ENCODE data around the gene SERPINE3. TPM values are rescaled to one million over a fixed set of nuclear protein-coding genes. Genes with fewer than 3 reads are reported as not detected.

The SERPINE3 gene
- total and polyA plus RNA-seq, 2 experiments from 2014 or later, result 0.17 to 0.31 TPM

- TF ChIP-seq, protein P1, sequence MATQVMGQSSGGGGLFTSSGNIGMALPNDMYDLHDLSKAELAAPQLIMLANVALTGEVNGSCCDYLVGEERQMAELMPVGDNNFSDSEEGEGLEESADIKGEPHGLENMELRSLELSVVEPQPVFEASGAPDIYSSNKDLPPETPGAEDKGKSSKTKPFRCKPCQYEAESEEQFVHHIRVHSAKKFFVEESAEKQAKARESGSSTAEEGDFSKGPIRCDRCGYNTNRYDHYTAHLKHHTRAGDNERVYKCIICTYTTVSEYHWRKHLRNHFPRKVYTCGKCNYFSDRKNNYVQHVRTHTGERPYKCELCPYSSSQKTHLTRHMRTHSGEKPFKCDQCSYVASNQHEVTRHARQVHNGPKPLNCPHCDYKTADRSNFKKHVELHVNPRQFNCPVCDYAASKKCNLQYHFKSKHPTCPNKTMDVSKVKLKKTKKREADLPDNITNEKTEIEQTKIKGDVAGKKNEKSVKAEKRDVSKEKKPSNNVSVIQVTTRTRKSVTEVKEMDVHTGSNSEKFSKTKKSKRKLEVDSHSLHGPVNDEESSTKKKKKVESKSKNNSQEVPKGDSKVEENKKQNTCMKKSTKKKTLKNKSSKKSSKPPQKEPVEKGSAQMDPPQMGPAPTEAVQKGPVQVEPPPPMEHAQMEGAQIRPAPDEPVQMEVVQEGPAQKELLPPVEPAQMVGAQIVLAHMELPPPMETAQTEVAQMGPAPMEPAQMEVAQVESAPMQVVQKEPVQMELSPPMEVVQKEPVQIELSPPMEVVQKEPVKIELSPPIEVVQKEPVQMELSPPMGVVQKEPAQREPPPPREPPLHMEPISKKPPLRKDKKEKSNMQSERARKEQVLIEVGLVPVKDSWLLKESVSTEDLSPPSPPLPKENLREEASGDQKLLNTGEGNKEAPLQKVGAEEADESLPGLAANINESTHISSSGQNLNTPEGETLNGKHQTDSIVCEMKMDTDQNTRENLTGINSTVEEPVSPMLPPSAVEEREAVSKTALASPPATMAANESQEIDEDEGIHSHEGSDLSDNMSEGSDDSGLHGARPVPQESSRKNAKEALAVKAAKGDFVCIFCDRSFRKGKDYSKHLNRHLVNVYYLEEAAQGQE (IDR thresholded peaks at IDR 0.05; ENCODE audit: unreplicated experiment), result no peak
- TF ChIP-seq EZH2 (IDR thresholded peaks at IDR 0.05; ENCODE audit: low read depth, unreplicated experiment) (no peak), POLR2AphosphoS5 (IDR thresholded peaks at IDR 0.05; ENCODE audit: low read depth) (no peak), JUNB (IDR thresholded peaks at IDR 0.05; ENCODE audit: unreplicated experiment) (no peak), ETS1 (IDR thresholded peaks at IDR 0.05) (no peak), NANOG (IDR thresholded peaks at IDR 0.05; ENCODE audit: borderline replicate concordance) (no peak), EZH2phosphoT487 (IDR thresholded peaks at IDR 0.05; ENCODE audit: unreplicated experiment) (no peak), STAT1 (IDR thresholded peaks at IDR 0.05; ENCODE audit: unreplicated experiment) (no peak), CREB1 (CRISPR knock-in tag; IDR thresholded peaks at IDR 0.05; ENCODE audit: low read depth) (no peak)
Observed at GRCh38 chr13:51318876-51319275, 20.6 kb upstream of the SERPINE3 start (continued).

DNA sequence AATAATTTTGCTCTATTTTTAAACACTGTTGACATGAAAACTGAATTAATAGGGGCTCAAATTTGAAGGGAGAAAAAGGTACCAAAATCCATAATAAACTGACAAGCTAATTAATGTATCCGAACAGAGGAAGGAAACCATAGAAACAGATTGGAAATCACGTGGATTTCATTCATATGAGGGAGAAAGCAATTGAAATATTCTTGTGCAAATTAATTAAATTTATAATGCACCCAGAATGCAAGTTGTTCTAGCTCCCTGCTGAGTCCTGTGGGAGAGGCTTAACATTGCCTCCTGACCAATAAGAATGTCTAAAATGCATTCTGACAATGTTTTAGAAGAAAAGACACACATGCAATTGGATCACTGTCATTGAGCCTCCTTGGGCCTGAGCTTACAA lies 17.7 kb upstream of the SERPINE3 start:
- Histone ChIP-seq H3K27ac (ENCODE audit: low read depth) (no peak overlapping the region), H2AFZ (no peak overlapping the region), H3K9me2 (ENCODE audit: insufficient read depth) (peaks cover 40% of the 10 kb centered on the region), H3K79me2 (replicated peaks; ENCODE audit: insufficient read depth) (no peaks in the 10 kb centered on the region), H3F3A (replicated peaks; ENCODE audit: low read depth) (no peaks in the 10 kb centered on the region), H3K4me1 (ENCODE audit: insufficient read depth) (peaks cover 19% of the 10 kb centered on the region), H3K36me3 (ENCODE audit: insufficient read depth) (no peaks in the 10 kb centered on the region), H3K4me3 (no peak overlapping the region), H4K20me1 (replicated peaks; ENCODE audit: insufficient read depth) (no peaks in the 10 kb centered on the region), H3K27me3 (ENCODE audit: insufficient read depth) (no peaks in the 10 kb centered on the region), H3K4me2 (no peak overlapping the region)
- no peak for ATAC-seq
- DNase-seq (ENCODE audit: low spot score), result no peak
- Mint-ChIP-seq H3K27me3 (ENCODE audit: insufficient read depth, low read depth, poor library complexity) (peaks cover 2% of the 10 kb centered on the region), H3K36me3 (ENCODE audit: low read depth) (no peaks in the 10 kb centered on the region; the same call in 2 of the 3 replicates), H3K9me3 (no peaks in the 10 kb centered on the region; the same call in 2 of the 3 replicates), H3K4me1 (peaks cover 35% of the 10 kb centered on the region), H3K4me3 (no peak overlapping the region), H3K27ac (no peak overlapping the region)
- TF ChIP-seq, protein P2, sequence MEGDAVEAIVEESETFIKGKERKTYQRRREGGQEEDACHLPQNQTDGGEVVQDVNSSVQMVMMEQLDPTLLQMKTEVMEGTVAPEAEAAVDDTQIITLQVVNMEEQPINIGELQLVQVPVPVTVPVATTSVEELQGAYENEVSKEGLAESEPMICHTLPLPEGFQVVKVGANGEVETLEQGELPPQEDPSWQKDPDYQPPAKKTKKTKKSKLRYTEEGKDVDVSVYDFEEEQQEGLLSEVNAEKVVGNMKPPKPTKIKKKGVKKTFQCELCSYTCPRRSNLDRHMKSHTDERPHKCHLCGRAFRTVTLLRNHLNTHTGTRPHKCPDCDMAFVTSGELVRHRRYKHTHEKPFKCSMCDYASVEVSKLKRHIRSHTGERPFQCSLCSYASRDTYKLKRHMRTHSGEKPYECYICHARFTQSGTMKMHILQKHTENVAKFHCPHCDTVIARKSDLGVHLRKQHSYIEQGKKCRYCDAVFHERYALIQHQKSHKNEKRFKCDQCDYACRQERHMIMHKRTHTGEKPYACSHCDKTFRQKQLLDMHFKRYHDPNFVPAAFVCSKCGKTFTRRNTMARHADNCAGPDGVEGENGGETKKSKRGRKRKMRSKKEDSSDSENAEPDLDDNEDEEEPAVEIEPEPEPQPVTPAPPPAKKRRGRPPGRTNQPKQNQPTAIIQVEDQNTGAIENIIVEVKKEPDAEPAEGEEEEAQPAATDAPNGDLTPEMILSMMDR (conservative IDR thresholded peaks at IDR 0.05; ENCODE audit: low read depth in 2 of 2), result no peak
- TF ChIP-seq, protein P3, sequence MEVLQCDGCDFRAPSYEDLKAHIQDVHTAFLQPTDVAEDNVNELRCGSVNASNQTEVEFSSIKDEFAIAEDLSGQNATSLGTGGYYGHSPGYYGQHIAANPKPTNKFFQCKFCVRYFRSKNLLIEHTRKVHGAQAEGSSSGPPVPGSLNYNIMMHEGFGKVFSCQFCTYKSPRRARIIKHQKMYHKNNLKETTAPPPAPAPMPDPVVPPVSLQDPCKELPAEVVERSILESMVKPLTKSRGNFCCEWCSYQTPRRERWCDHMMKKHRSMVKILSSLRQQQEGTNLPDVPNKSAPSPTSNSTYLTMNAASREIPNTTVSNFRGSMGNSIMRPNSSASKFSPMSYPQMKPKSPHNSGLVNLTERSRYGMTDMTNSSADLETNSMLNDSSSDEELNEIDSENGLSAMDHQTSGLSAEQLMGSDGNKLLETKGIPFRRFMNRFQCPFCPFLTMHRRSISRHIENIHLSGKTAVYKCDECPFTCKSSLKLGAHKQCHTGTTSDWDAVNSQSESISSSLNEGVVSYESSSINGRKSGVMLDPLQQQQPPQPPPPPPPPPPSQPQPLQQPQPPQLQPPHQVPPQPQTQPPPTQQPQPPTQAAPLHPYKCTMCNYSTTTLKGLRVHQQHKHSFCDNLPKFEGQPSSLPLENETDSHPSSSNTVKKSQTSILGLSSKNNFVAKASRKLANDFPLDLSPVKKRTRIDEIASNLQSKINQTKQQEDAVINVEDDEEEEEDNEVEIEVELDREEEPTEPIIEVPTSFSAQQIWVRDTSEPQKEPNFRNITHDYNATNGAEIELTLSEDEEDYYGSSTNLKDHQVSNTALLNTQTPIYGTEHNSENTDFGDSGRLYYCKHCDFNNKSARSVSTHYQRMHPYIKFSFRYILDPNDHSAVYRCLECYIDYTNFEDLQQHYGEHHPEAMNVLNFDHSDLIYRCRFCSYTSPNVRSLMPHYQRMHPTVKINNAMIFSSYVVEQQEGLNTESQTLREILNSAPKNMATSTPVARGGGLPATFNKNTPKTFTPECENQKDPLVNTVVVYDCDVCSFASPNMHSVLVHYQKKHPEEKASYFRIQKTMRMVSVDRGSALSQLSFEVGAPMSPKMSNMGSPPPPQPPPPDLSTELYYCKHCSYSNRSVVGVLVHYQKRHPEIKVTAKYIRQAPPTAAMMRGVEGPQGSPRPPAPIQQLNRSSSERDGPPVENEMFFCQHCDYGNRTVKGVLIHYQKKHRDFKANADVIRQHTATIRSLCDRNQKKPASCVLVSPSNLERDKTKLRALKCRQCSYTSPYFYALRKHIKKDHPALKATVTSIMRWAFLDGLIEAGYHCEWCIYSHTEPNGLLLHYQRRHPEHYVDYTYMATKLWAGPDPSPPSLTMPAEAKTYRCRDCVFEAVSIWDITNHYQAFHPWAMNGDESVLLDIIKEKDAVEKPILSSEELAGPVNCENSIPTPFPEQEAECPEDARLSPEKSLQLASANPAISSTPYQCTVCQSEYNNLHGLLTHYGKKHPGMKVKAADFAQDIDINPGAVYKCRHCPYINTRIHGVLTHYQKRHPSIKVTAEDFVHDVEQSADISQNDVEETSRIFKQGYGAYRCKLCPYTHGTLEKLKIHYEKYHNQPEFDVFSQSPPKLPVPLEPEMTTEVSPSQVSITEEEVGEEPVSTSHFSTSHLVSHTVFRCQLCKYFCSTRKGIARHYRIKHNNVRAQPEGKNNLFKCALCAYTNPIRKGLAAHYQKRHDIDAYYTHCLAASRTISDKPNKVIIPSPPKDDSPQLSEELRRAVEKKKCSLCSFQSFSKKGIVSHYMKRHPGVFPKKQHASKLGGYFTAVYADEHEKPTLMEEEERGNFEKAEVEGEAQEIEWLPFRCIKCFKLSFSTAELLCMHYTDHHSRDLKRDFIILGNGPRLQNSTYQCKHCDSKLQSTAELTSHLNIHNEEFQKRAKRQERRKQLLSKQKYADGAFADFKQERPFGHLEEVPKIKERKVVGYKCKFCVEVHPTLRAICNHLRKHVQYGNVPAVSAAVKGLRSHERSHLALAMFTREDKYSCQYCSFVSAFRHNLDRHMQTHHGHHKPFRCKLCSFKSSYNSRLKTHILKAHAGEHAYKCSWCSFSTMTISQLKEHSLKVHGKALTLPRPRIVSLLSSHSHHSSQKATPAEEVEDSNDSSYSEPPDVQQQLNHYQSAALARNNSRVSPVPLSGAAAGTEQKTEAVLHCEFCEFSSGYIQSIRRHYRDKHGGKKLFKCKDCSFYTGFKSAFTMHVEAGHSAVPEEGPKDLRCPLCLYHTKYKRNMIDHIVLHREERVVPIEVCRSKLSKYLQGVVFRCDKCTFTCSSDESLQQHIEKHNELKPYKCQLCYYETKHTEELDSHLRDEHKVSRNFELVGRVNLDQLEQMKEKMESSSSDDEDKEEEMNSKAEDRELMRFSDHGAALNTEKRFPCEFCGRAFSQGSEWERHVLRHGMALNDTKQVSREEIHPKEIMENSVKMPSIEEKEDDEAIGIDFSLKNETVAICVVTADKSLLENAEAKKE (CRISPR knock-in tag; IDR thresholded peaks at IDR 0.05), result no peak
- TF ChIP-seq ETS1 (IDR thresholded peaks at IDR 0.05) (no peak), CREB1 (CRISPR knock-in tag; IDR thresholded peaks at IDR 0.05; ENCODE audit: low read depth) (no peak), EZH2phosphoT487 (IDR thresholded peaks at IDR 0.05; ENCODE audit: unreplicated experiment) (no peak), POLR2AphosphoS5 (IDR thresholded peaks at IDR 0.05; ENCODE audit: low read depth) (no peak)
